Epithelial cell of proximal tubule (primary cell): ENCODE data around the gene KRTAP19-6. TPM values are rescaled to one million over a fixed set of nuclear protein-coding genes. Genes with fewer than 3 reads are reported as not detected.

ENCODE experiments used
- DNase-seq: peaks from one replicate; pipeline ENCODE4 v3.0.0-alpha.2; 2011; ENCODE audit warnings: low read depth
- H3K4me3 ChIP-seq: 2 replicates; pipeline ENCODE4 v1.5.1; 2011; ENCODE audit warnings: low read depth, mild to moderate bottlenecking, low read length
- CTCF ChIP-seq: conservative IDR thresholded peaks from 2 replicates; pipeline ENCODE4 v1.5.1; 2012; ENCODE audit warnings: low read depth, mild to moderate bottlenecking, low read length
- total RNA-seq: library from RNA; depleted of rRNA; stranded (reverse); fragments of >200 nt; gene quantifications from 2 replicates; pipeline ENCODE4 v1.2.3, GENCODE V29; 2015

Gene KRTAP19-6
- total RNA-seq = not detected in 2 replicates

GRCh38 chr21:30541764-30542163 is at the start of gene KRTAP19-6:
Gene KRTAP19-6 (minus strand): TSS chr21:30541864. CDS start chr21:30541833, 31 bp downstream.
- DNase-seq = no peak
- no peak for TF ChIP-seq CTCF

GRCh38 chr21:30590297-30590696 is 48.6 kb upstream of the KRTAP19-6 start, which contains the start of gene KRTAP22-2:
Gene KRTAP22-2 (minus strand): TSS chr21:30590397.
- H3K4me3 ChIP-seq = no peak within 1 kb of the TSS
- TF ChIP-seq CTCF = no peak
- DNase-seq = no peak

More at GRCh38 chr21:30541764-30542163, at the start of gene KRTAP19-6:
- no peak within 1 kb of the TSS for H3K4me3 ChIP-seq

GRCh38 chr21:30582870-30583269 is 41.2 kb upstream of the KRTAP19-6 start:
- no peak overlapping the region for H3K4me3 ChIP-seq
- no peak for DNase-seq
- TF ChIP-seq CTCF = no peak

- no peak for DNase-seq
- TF ChIP-seq CTCF = no peak
- H3K4me3 ChIP-seq = no peak overlapping the region
Measured at GRCh38 chr21:30580132-30580531, 38.5 kb upstream of the KRTAP19-6 start.

GRCh38 chr21:30579346-30579745 is 37.7 kb upstream of the KRTAP19-6 start:
- no peak for DNase-seq
- H3K4me3 ChIP-seq = no peak overlapping the region
- TF ChIP-seq CTCF = no peak

- DNase-seq = no peak
- no peak for TF ChIP-seq CTCF
- H3K4me3 ChIP-seq = no peak overlapping the region
Measured at GRCh38 chr21:30577766-30578165, 36.1 kb upstream of the KRTAP19-6 start.

- TF ChIP-seq CTCF = no peak
- no peak overlapping the region for H3K4me3 ChIP-seq
- DNase-seq = no peak
Measured at GRCh38 chr21:30567617-30568016, 26.0 kb upstream of the KRTAP19-6 start.
